HepG2 (cell line): Measurements from ENCODE around the gene ANKRD34C. TPM values are rescaled to one million over a fixed set of nuclear protein-coding genes. Genes with fewer than 3 reads are reported as not detected.

Experiments
- ATAC-seq: fragments of 200-7000 bp; cut with Tn5 transposase; 3 replicates; pipeline ENCODE4 v1.9.1; 2020; ENCODE audit warnings: mild to moderate bottlenecking, moderate library complexity
- BruUV-seq: library from RNA; stranded (reverse); fragments of 400-500 nt; replicated peaks from 2 replicates; lab custom pipeline; 2021; lab: Mats Ljungman, UMichigan
- CTCF ChIA-PET: fragments of 300-600 bp; formaldehyde crosslinking; extraction: SDS; loops from one replicate; lab custom pipeline; 2021; ENCODE audit warnings: low total read pairs, inconsistent platforms, low intra/inter-chr PET ratio; lab: Yijun Ruan, JAX
- POLR2A ChIA-PET: fragments of 350-600 bp; sonication (Branson Sonifier 250); formaldehyde crosslinking; loops from one replicate; lab custom pipeline; 2020; ENCODE audit warnings: antibody characterized with exemption, inconsistent platforms; lab: Yijun Ruan, JAX
- DNase-seq: peaks from one replicate; pipeline ENCODE4 v3.0.0-alpha.2; 2015; ENCODE audit warnings: low spot score
- FAIRE-seq: peaks from 3 replicates; lab custom pipeline; 2011; peaks lifted over from hg19 to GRCh38; lab: Jason Lieb, UNC
- H2AFZ ChIP-seq: one replicate; pipeline ENCODE4 v1.6.1; 2011; ENCODE audit warnings: low read length, inconsistent platforms
- H3K27ac ChIP-seq: fragments of 300-600 bp; 3 replicates; pipeline ENCODE4 v1.8.0; 2011; ENCODE audit warnings: mixed run types, mild to moderate bottlenecking, mixed read lengths, low read length, inconsistent platforms; ENCODE audit not compliant: insufficient read depth; ENCODE audit errors: extremely low read length
- H3K27me3 ChIP-seq, 2 experiments: fragments of 200-600 bp in 1 of 2; 2 replicates in 1 of 2; 3 replicates in 1 of 2; pipeline versions ENCODE4 v1.6.0 to v1.8.0; 2011; ENCODE audit warnings: low read length in 2 of 2, mild to moderate bottlenecking in 2 of 2, moderate library complexity in 2 of 2, inconsistent platforms in 1 of 2; ENCODE audit not compliant: insufficient read depth in 2 of 2, control insufficient read depth in 1 of 2
- H3K36me3 ChIP-seq, 2 experiments: fragments of 200-600 bp in 1 of 2; replicated peaks in 1 of 2; 2 replicates in 1 of 2; 3 replicates in 1 of 2; pipeline versions ENCODE4 v1.5.1 to v1.8.0; 2011; ENCODE audit warnings: low read length in 2 of 2, inconsistent platforms in 1 of 2; ENCODE audit not compliant: insufficient read depth in 2 of 2, control insufficient read depth in 1 of 2
- H3K4me1 ChIP-seq: 2 replicates; pipeline ENCODE4 v1.5.1; 2012; ENCODE audit warnings: low read length, inconsistent platforms; ENCODE audit not compliant: insufficient read depth
- H3K4me2 ChIP-seq: 2 replicates; pipeline ENCODE4 v1.6.0; 2011; ENCODE audit warnings: low read depth, low read length, inconsistent platforms
- H3K4me3 ChIP-seq, 3 experiments: fragments of 200-600 bp in 1 of 3; sonication (generic), shearing (Covaris generic) in 1 of 3; replicated peaks in 1 of 3; 2 replicates each; pipeline ENCODE4 v1.5.1; 2011 to 2016; ENCODE audit warnings: low read length in 3 of 3, inconsistent platforms in 2 of 3, low read depth in 2 of 3, mild to moderate bottlenecking in 2 of 3, control low read depth in 1 of 3, mixed read lengths in 1 of 3; ENCODE audit not compliant: insufficient read depth in 1 of 3
- H3K79me2 ChIP-seq: one replicate; pipeline ENCODE4 v1.6.1; 2011; ENCODE audit warnings: low read length, inconsistent platforms; ENCODE audit not compliant: insufficient read depth
- H3K9ac ChIP-seq: 2 replicates; pipeline ENCODE4 v1.6.0; 2011; ENCODE audit warnings: mild to moderate bottlenecking, low read depth, low read length, inconsistent platforms; ENCODE audit not compliant: insufficient read depth
- H3K9me3 ChIP-seq: 2 replicates; pipeline ENCODE4 v1.5.1; 2012; ENCODE audit warnings: mild to moderate bottlenecking, low read length
- H4K20me1 ChIP-seq: 2 replicates; pipeline ENCODE4 v1.6.0; 2011; ENCODE audit warnings: inconsistent platforms, mild to moderate bottlenecking, low read length, moderate library complexity; ENCODE audit not compliant: insufficient read depth
- BCLAF1 ChIP-seq: fragments of 450-650 bp; IDR thresholded peaks from 2 replicates; pipeline ENCODE4 v1.6.1; 2017; ENCODE audit warnings: mild to moderate bottlenecking
- MED1 ChIP-seq: sonication (generic); formaldehyde crosslinking; IDR thresholded peaks from 2 replicates; pipeline ENCODE4 v1.4.0; 2020; ENCODE audit warnings: missing genetic modification reagents
- MYNN ChIP-seq: sonication (generic); formaldehyde crosslinking; IDR thresholded peaks from 2 replicates; pipeline ENCODE4 v1.4.0; 2020; ENCODE audit warnings: mild to moderate bottlenecking, low read depth, missing genetic modification reagents
- ZNF441 ChIP-seq: sonication (generic); formaldehyde crosslinking; IDR thresholded peaks from 2 replicates; pipeline ENCODE4 v1.7.0; 2021; ENCODE audit warnings: missing genetic modification reagents, borderline replicate concordance
- WGBS: methylation state at CpG from one replicate; pipeline ENCODE4 v1.1.6; 2017; ENCODE audit warnings: low lambda C conversion rate; 5-methylcytosine and 5-hydroxymethylcytosine counted together
- in situ Hi-C: cut with HindIII; loops from 2 replicates; pipeline ENCODE4 v1.10.0; 2017; ENCODE audit warnings: low pct_unique_long_range_greater_than_20kb; ENCODE audit not compliant: extremely low pct_ligation_motif_present
- intact Hi-C: fragments of 100-400 bp; cut with micrococcal nuclease; formaldehyde crosslinking; loops from one replicate; pipeline ENCODE4 v1.10.0; 2022; ENCODE audit not compliant: unreplicated experiment
- polyA plus RNA-seq, 8 experiments: library from polyadenylated mRNA; depleted of rRNA in 3 of 8; stranded (reverse) in 7 of 8; unstranded in 1 of 8; fragments of >200 nt; fragmentation: Illumina TruSeq in 4 of 8; extraction: Trizol in 4 of 8; gene quantifications; 2 replicates each; pipeline versions ENCODE4 v1.2.1 to v1.2.3, GENCODE V29; 2011 to 2016; ENCODE audit warnings: low read depth in 4 of 8, missing spikeins in 1 of 8, mixed read lengths in 1 of 8; ENCODE audit not compliant: insufficient read depth in 1 of 8
- total RNA-seq, 5 experiments: library from RNA; depleted of rRNA; stranded (reverse); fragments of >200 nt; fragmentation: Illumina TruSeq; extraction: Trizol; gene quantifications; 2 replicates each; pipeline ENCODE4 v1.2.3, GENCODE V29; 2016; ENCODE audit warnings: low read depth in 1 of 5

ANKRD34C gene
- total and polyA plus RNA-seq, 2 of the 13 experiments (the other 11 are each of a cell fraction or from before 2014, with no cell fraction given) = not detected

- CTCF ChIA-PET = no interaction called here
- H3K36me3 ChIP-seq = peaks cover 19 to 39% of the 10 kb centered on the region in 2 experiments
- H3K9ac ChIP-seq = peak overlapping the region; percentile 83
- BruUV-seq = TSS peak; percentile 53
- H3K79me2 ChIP-seq = peaks cover 24% of the 10 kb centered on the region
- H3K4me2 ChIP-seq = peak overlapping the region; percentile 88
- no peak for FAIRE-seq
- no peaks in the 10 kb centered on the region for H3K9me3 ChIP-seq
- no peak overlapping the region for H2AFZ ChIP-seq
- peak overlapping the region; percentile 71 for H3K27ac ChIP-seq
- WGBS = 20% methylated on average over 8 of the region's 8 CpGs
- H4K20me1 ChIP-seq = no peaks in the 10 kb centered on the region; the same call in 1 of the 2 replicates
- H3K4me3 ChIP-seq = peak overlapping the region; percentile 84 to 95 (median 93)
- intact Hi-C loops (loop anchor here (10.0 kb wide), 1 partner anchor 407 kb away; no protein-coding TSS in a partner anchor), in situ Hi-C loops (no loop called here)
- DNase-seq = no peak
- H3K4me1 ChIP-seq = peaks cover 31% of the 10 kb centered on the region
- peak; percentile 4; the same call in 2 of the 3 replicates for ATAC-seq
- H3K27me3 ChIP-seq = no peaks in the 10 kb centered on the region; a peak in 2 of 5 replicates
- POLR2A ChIA-PET = interaction anchor here (1.0 kb wide), 1 partner anchor 26 kb away, joined by 4 read pairs; no protein-coding TSS in a partner anchor
- TF ChIP-seq MED1 (CRISPR knock-in tag) = no peak
- no peak for TF ChIP-seq BCLAF1
- 0 out of 2 replicates have a peak, but pooled peaks have one; percentile 1 for TF ChIP-seq ZNF441 (CRISPR knock-in tag)
- TF ChIP-seq MYNN = no peak
These were observed 29.5 kb downstream of the ANKRD34C start for GRCh38 chr15:79311901-79312553.
